AML-193 (cell line): ENCODE results near the gene RTL9.
"Not testable (repeated sequence)": the region's sequence is repeated elsewhere in the genome, so short reads cannot be mapped to it uniquely, and the experiment has no call there.

Experiments used
- DNase-seq, 2 experiments: peaks; one replicate each; lab custom pipeline; 2025; lab: John Stamatoyannopoulos, UW

Gene RTL9

DNA sequence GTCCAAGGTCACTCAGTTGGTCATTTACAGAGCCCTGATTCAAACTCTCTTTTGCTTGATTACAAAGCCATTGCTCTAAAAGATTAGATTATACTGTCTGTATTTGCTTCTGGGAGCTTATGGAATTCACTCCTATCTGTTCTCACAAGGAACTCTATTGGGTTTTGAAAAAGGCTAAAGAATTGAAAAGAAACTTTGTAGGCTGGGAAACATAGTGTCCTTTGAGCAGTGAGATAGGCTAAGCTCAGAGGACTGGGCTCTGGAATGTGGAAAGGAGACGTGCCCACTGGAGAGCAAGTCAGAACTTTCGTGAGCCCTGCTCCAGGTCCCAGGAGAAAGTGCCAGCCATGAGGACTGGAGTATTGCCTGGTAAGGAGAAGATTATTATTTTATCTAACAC lies at the start of gene RTL9:
Gene RTL9 (plus strand): TSS at position 301 of the 400 bp plus-strand sequence. CDS start 91,770 bp downstream, outside the sequence.
- no peak for DNase-seq

DNA sequence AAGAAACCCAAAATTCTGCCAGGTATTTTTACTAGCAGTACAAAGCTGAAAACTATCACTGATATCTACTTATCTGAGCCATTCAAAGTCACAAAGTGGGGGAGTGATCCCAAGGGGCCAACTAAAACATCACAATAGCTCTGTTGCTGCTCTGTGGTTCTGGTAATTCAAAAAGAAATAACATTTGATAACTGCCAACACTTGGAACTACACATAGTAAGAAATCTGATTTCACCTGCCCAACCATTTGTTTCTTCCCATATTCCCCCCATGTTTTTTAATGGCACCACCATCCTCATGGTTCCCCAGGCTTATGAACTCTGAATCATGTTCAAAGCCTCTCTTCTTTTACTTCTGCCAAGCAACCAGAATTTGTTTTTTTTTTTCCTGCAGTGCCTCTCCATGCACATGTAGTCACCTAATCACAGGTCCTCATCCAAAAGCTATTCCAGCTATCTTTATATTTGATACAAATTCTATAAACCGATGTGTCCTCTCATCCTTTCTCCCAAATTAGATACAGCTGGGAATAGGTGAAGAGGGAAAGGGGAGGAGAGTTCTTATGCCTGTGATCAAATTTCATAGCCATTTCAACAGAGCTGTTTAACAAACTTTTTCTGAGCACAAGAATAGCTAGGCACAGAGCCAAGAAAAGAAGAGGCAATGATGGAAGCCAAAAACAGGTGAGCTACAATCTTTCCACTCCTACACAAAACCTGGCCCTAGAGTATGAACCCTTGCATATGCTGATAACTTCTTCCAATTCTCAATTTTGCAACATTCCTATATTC lies 48.5 kb upstream of the RTL9 start:
- DNase-seq: no peak

DNA sequence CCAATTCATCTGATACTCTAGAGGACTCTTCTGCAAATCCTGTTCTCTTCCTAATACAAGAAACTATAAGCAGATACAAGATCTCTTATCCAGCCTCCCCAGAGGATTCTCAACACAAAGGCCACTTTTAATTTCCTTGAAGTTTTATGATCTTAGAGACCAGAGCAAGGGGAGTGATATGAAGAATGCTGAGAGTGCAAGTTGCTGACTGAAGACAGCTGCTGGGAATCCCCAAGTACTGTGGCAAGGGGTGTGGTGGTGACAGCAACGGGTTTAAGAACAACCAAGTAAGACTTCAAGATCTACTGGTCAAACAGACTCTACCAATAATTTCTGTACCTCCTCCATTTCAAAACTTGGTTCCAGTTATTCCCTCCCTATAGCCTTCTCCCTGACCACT lies 47.8 kb upstream of the RTL9 start:
- no peak for DNase-seq

DNA sequence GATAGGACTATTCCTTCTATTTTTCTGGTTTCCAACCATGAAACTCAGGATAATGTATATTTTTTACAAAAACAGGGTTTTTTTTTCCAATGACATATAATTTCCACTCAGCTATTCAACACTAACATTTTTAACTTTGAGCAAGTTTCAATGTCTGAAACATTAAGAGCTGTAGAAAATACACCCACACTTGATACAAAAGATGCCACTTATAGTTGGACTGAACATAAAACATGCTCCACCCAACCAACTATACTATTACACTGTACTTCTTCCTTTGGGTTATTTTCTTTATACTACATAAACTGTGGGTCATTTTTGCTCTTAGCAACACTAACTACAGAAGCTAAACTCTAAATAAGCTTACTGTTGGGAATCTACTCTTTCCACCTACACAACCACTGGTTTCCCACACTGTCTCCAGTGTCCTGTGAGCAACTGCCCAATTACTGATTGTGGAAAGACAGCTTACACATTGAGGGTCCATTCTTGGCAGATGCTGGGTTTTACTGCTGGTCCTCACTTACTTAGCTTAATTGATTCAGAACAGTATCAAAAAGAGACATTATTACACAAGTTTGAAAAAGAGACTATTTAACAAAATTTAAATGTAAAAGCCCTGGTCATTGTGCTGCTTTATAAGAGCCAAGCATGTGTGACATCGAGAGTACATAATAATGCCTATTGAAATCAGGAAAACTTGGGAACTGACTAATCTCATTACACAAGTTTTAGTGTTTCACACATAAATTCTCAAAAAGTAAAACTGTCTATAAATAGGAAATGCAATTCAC lies 47.0 kb upstream of the RTL9 start:
- DNase-seq: no peak

DNA sequence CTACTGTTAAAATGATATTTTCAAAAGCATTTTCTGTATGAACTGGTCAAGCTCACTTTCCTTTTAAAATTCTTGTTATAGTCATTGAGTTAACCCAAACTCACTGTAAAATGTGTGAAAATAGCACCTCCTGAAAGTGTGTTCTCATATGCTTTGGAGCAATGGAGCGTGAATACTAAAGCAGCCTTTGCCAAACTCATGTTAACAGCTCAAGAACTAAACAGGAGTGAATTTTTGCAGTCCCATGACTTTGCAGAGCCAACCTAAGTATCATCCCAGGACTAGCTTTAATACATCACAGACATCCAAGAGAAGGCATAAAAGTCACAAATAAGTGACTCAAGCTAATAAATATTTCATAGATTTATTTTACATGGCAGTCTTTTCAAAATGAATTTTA lies 43.1 kb upstream of the RTL9 start:
- no peak for DNase-seq

DNA sequence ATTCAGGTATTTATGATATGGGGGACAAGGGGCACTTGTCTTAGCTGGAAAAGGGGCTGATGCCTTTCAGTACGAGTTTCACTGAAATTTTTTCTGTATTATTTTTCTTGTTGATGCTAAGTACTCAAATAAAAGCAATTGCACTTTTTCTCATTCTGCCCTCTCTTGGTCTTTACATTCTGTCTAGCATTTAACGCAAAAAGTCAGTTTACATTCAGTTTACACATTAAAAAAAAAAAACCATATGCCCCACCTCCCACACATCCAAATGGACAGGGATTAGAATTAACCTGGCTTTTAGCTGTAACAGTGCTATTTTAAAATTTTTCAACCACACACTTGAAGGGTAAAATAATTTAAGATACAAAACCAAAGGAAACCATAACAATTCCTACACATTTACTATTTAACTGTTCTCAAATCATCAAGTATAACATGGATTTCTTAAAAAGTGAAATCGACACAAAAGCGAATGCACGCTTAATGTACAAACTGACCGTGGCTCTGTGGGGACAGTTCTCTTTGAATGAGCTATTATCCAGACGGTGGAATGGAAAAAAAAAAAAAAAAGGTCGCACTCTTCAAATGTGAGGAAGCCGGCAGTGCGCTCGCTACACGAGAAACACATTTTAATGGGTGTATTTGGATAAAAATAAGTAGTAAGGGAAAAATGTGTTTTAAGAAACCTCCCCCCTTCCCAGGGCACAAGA lies 42.1 kb upstream of the RTL9 start:
- no peak for DNase-seq

DNA sequence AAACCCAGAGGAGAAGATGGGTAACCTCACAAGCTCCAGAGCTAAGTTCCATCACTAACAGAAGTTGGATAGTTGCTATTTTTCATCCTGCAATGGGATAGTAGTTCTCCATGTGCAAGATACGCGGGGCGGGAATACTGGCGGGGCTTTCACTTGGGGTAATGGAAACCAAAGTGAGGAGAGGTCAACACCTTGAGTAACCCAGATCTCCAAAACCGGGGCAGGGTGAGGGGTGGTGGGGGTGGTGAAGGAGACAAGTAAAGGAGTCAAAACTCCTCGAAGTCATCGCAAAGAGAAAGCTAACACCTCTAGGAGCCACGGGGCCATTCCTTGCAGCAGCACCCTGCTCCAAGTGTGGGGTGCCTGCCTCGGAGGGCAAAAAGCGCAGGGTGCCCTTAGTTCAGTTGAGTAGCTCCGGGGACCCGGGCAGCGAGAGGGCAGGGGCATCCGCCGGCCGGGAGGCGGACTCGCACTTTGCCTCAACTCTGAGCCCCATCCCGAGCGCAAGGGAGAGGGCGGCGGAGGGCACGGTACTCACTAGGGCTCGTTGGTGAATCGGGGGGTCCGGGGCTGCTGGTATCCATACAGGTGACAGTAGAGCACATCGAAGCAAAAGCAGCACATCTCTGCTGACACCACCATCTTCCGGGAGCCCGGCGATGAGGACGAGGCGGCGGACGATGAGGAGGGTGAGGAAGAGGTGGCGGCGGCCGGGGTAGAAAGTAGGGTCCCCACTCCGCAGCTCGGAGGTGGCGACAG lies 41.4 kb upstream of the RTL9 start:
- DNase-seq: no peak

DNA sequence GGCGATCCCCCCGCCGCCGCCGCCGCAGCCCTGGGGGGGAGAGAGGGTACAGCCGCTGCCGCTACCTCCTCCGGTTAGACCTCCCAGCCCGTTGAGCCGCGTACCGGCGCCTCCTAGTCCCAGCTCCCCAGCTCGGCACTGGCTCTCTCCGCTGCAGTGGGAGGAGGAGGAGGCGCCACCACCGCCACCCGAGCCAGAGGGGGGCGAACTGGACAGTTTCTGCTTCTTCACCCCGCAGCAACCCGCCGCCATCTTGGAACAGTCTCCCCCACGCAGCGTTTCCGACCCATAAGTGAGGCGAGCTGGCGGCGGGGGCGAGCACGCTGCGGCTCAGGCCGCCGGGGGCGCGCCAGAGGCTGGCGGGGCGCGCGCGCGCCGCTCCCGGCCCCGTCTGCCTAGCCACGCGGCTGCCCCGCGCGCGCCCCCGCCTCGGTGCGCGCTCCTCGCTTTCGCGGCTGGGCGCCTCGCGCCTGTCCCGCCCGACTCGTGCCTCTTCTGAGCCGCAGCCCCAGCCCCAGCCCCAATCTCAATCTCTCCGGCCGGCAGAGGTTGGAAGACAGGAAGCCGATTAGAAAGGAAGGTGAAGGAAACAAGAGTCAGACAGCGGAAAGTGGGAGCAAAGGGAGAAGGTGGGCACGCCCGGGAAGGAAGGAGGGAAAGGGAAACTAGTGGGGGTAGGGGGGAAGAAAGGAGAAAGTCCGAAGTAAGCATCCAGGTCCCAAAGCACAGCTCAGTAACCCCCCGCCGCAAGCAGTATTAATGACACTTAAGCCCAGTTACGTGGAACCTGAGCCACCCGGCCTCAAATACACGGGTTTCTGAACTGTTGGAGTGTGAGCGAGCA lies 40.6 kb upstream of the RTL9 start, which contains the start of gene AMMECR1:
Gene AMMECR1 (minus strand): TSS at position 266 of the 844 bp plus-strand sequence. CDS start 14 bp downstream, at position 252.
- DNase-seq: peak; percentile 48 to 60

DNA sequence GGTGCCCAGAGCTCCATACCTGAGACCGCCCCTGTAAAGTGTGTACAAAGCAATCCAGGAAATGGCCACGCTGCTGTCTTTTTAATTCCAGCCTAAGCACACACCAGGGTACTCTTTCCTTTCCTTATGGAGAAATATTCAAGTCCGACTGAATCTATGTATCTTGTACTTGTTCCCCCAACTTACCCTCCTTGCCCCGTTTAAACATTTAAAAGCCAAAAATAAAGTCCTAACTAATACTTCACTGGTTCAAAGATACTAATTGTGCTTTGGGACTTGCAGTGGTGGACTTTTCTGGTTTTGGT lies 40.0 kb upstream of the RTL9 start:
- DNase-seq: peak in 1 of 2 experiments; percentile 12

DNA sequence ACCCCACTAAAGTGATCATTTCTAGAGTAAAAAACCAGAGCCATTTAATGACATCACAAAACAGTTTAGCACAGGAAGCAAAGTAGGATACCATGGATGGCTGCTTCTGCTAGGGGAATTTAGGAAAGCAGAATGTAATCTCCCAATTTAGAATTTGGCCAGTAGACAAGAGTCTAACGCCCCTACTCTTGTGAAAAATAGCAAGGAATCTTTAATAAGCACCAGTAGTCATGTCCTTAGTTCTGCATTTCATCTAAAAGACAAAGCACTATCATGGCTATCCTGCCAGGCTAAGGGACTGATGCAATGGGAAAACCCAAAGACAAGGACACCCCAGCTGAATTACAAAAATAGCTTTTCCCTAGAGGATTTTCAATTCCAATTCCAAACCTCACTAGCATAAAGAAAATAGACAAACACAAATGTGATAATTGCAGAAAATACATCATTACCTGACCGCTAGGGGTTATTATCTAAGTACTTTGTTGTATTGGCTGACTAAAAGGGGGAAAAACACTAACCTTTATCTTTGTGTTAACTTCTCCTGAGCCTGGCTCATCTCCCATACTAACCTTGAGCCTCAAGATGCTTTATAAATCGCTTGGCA lies 38.2 kb upstream of the RTL9 start:
- no peak for DNase-seq

DNA sequence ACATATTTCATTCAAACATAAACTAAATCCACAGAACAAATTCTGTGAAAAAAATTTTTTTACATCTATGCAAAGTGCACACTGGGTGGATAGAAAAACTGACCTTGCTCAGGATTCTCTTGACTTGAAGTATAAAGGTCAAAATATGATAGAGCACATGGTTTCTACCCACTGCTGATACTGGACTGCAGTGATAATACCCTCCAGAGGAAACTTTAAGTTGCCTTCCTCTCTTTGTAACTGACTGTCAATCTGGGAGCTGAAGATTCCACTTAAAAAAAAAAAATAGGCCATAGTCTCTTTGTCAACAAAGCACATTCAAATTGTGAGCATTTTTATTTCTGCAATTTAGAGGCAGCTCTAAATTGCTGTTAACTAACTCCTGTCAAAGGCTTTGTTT lies 37.6 kb upstream of the RTL9 start:
- no peak for DNase-seq

DNA sequence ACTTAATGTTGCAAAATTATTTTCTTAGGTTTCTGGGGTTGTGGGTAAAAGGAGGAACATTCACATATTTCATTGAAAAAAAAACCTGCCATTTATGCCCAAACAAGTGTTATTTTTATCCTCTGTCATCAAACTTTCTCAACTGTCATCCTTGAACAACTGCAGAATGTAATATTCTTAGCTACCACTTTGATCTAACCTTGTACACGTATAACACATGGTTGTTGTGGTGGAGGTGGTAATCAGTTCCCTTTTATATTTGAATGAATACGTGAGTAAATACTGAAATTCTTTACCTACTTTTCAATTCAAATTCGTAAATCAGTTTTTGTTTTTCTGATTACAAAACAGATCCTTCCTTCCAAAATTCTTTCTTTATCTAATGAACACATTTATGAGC lies 37.0 kb upstream of the RTL9 start:
- no peak for DNase-seq

DNA sequence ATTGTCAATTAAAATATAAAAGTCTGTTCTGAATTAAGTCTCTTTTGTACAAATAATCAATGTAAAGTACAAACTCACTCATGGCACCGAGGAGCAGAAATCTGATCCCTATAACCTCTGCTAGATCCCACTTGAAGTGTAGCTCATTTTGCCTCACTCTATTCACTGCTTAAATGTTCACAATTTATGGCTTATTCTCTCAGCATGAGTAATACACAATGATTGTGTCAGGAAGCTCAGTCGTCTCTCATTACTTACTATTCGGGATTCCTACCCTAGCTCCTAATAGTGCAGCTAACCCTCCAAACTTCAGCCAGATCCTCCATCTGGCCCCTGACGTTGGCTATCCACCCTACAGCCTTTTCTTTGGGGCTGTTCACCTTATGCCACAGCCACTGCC lies 36.0 kb upstream of the RTL9 start:
- no peak for DNase-seq

DNA sequence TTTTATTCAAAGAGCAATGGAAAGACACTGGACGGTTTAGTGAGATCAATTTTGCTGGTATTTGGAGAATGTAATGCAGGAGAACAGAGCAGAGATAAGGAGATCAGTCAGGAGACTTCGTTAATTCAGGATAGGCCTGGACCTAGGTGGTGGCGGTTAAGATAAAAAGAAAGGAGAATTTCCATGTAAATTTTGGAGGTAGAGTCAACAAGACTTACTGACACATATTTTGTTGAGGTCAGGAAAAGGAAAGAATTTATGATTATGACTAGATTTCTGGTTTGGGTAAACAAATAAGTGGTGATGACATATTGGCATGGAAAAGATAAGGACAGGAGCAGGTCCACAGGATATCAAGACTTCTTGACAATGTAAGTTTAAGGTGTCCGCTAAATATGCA lies 31.9 kb upstream of the RTL9 start:
- DNase-seq: no peak

DNA sequence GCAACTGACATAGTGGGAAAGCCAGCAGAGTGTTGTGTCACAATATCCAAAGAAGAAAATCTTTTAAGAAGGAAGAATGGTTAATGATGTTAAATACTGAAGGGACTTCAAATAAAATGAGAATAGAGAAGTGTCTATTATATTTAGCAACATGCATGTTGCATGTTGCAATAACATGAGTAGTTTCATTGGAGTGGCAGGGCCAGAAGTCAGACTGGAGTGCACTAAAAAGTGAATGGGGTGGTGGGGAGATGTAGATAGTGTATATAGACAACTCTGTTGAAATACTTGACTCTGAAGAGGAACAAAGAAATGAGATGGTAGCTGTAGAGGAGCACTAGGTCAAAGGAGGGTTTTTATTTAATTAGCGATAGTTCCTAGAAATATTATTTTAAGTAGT lies 31.3 kb upstream of the RTL9 start:
- DNase-seq: peak; percentile 61 to 75

DNA sequence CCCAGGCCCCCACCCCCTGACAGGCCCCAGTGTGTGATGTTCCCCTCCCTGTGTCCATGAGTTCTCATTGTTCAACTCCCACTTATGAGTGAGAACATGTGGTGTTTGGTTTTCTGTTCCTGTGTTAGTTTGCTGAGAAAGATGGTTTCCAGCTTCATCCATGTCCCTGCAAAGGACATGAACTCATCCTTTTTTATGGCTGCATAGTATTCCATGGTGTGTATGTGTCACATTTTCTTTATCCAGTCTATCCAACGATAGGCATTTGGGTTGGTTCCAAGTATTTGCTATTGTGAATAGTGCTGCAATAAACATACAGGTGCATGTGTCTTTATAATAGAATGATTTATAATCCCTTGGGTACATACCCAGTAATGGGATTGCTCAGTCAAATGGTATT lies 30.0 kb upstream of the RTL9 start:
- DNase-seq: not testable (repeated sequence)

DNA sequence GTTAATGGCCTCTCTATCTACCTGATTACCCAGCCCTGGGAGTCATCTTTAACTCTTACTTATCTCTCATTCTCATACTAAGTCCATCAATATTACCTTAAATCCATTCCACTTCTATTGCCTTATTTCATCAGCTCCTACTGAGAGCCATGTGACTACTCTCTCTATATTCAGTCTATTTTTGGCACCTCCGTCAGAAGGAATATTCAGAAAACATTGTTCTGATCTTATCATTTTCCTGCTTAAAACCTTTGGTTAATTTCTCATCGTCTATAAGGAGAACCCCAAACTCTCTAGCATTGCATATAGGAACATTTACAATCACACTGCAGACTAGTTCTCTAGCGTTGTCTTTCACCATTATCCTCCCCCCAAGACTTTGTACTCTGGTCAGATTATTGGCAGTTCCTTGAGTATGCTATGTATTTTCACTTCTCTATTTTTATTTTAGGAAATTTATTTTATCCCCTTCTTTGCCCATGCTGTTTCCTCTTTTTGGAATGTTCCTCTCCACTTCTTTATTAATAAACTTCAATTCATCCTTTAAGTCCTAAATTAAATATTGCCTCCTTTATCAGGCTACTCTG lies 27.1 kb upstream of the RTL9 start:
- DNase-seq: no peak

DNA sequence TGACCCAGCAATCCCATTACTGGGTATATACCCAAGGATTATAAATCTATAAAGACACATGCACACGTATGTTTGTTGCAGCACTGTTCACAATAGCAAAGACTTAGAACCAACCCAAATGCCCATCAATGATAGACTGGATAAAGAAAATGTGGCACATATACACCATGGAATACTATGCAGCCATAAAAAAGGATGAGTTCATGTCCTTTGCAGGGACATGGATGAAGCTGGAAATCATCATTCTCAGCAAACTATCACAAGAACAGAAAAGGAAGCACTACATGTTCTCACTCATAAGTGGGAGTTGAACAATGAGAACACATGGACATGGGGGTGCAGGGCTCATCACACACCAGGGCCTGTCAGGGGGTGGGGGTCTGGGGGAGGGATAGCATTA lies 25.2 kb upstream of the RTL9 start:
- DNase-seq: not testable (repeated sequence)

DNA sequence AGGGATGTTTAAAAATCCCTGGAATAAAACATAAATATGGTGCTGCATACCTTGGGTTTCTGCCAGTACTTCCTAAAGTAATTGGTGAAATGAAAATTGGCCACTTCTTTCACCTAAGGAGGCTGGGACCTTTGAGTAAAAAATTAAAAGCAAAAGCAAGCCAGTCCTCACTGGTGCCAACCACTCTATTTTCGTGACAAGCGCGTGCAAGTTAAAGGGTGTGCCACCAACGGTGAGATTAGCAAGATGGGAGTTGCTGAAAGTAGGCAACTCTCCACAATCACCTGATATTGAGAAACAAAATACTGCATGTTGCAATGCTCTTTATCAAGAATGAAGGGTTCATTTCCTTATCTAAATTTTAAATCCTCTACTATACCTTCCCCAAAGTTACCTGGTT lies 19.7 kb upstream of the RTL9 start:
- DNase-seq: no peak
